Fibroblast of lung (primary cell): ENCODE data around the gene DHRS9. TPM values are rescaled to one million over a fixed set of nuclear protein-coding genes. Genes with fewer than 3 reads are reported as not detected.
A peak's percentile ranks its signal among the peaks of the same experiment; 100 is the strongest.

Source experiments
- DNase-seq, 2 donors: peaks; one replicate each; pipeline versions ENCODE4 v3.0.0 to v3.0.0-alpha.2; 2010; ENCODE audit warnings: low read depth in 2 of 2
- H2AFZ ChIP-seq: 2 replicates; pipeline ENCODE4 v1.5.1; 2012; ENCODE audit warnings: low read length, control low read depth, inconsistent platforms
- H3K27ac ChIP-seq: 2 replicates; pipeline ENCODE4 v1.5.1; 2011; ENCODE audit warnings: low read length, control low read depth; ENCODE audit not compliant: insufficient read depth
- H3K27me3 ChIP-seq: 2 replicates; pipeline ENCODE4 v1.5.1; 2011; ENCODE audit warnings: mild to moderate bottlenecking, low read length; ENCODE audit not compliant: control insufficient read depth, insufficient read depth
- H3K36me3 ChIP-seq: 2 replicates; pipeline ENCODE4 v1.5.1; 2011; ENCODE audit warnings: low read length; ENCODE audit not compliant: control insufficient read depth, insufficient read depth
- H3K4me1 ChIP-seq: 2 replicates; pipeline ENCODE4 v1.5.1; 2011; ENCODE audit warnings: low read length; ENCODE audit not compliant: control insufficient read depth, insufficient read depth; ENCODE audit errors: extremely low read depth
- H3K4me2 ChIP-seq: 2 replicates; pipeline ENCODE4 v1.5.1; 2011; ENCODE audit warnings: low read length, control low read depth; ENCODE audit not compliant: insufficient read depth; ENCODE audit errors: extremely low read depth
- H3K4me3 ChIP-seq, 4 experiments: fragments of 200-600 bp in 1 of 4; sonication (generic) in 1 of 4; replicated peaks in 1 of 4; 2 replicates each; pipeline ENCODE4 v1.5.1; 2011 to 2016; ENCODE audit warnings: low read length in 4 of 4, low read depth in 3 of 4, mild to moderate bottlenecking in 3 of 4, control low read depth in 2 of 4, inconsistent platforms in 1 of 4, mixed read lengths in 1 of 4; ENCODE audit not compliant: insufficient read depth in 1 of 4; ENCODE audit errors: control extremely low read depth in 1 of 4
- H3K79me2 ChIP-seq: 2 replicates; pipeline ENCODE4 v1.5.1; 2012; ENCODE audit warnings: mild to moderate bottlenecking, low read length, inconsistent platforms; ENCODE audit not compliant: control insufficient read depth, insufficient read depth
- H3K9ac ChIP-seq: 2 replicates; pipeline ENCODE4 v1.5.1; 2011; ENCODE audit warnings: mild to moderate bottlenecking, low read length, control low read depth; ENCODE audit not compliant: insufficient read depth
- H3K9me3 ChIP-seq: 2 replicates; pipeline ENCODE4 v1.5.1; 2012; ENCODE audit warnings: low read depth, low read length; ENCODE audit not compliant: control insufficient read depth, insufficient read depth
- H4K20me1 ChIP-seq: 2 replicates; pipeline ENCODE4 v1.5.1; 2011; ENCODE audit warnings: low read length; ENCODE audit not compliant: control insufficient read depth, insufficient read depth; ENCODE audit errors: extremely low read depth
- EZH2 ChIP-seq: IDR thresholded peaks from 2 replicates; pipeline ENCODE4 v1.5.1; 2012; ENCODE audit warnings: low read length, control low read depth, mild to moderate bottlenecking; ENCODE audit errors: missing control alignments
- polyA plus RNA-seq, 2 donors: library from polyadenylated mRNA; depleted of rRNA in 1 of 2; stranded (reverse) in 1 of 2; unstranded in 1 of 2; fragments of >200 nt; gene quantifications; 2 replicates each; pipeline ENCODE4 v1.2.1, GENCODE V29; 2011 to 2012; ENCODE audit warnings: missing spikeins in 1 of 2
- total RNA-seq: library from RNA; depleted of rRNA; stranded (reverse); fragments of >200 nt; gene quantifications from 2 replicates; pipeline ENCODE4 v1.2.1, GENCODE V29; 2014
- TF ChIP-seq, protein P1 (sequence below), 2 donors: IDR thresholded peaks in 1 of 2; conservative IDR thresholded peaks in 1 of 2; 1 replicate in 1 of 2; 2 replicates in 1 of 2; pipeline ENCODE4 v1.5.1; 2011 to 2012; ENCODE audit warnings: low read length in 2 of 2, control low read depth in 1 of 2, inconsistent platforms in 1 of 2, low read depth in 1 of 2, mild to moderate bottlenecking in 1 of 2

DHRS9 gene
- total and polyA plus RNA-seq, 2 donors (not counting 1 experiment from before 2014, with no cell fraction given), result not detected

DNA sequence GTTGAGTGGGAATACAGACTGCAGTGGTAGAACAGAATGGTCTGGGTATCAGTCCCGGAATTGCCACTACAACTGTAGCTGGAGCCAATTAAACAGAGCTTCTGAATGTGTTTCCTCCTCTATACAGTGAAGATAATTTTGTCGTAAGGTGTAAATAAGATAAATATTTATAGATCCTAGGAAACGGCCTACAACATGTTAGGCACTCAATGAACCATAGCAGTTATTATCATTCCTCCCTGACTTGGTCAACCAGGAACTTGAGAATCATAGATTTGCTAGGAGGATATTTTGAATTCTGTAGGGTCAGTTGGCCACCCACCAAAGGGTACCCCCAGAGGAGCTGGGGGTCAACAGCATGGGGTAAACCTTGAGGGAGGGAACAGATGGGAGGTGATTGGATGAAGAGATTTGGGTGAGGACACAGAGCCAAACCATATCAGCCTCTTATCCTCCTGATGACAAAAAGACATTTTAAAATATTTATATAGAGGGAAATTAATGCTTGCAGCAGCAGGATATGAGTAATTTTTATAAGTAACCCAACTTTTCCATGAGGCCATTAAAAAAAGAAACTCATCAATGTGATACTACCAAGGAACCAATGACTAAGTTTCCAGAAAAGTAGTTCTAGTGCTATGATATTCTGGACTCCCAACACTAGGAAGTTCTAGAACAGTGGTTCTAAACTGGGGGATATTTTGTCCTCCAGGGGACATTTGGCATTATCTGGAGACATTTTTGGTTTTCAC lies 4.0 kb downstream of the DHRS9 start:
- no peak overlapping the region for H3K4me3 ChIP-seq
- H4K20me1 ChIP-seq, result no peaks in the 10 kb centered on the region
- H3K36me3 ChIP-seq, result no peaks in the 10 kb centered on the region
- peak in 1 of 2 donors; percentile 34 for DNase-seq
- no peak overlapping the region for H3K9ac ChIP-seq
- H3K9me3 ChIP-seq, result no peaks in the 10 kb centered on the region
- no peak for TF ChIP-seq EZH2
- TF ChIP-seq, protein P1, sequence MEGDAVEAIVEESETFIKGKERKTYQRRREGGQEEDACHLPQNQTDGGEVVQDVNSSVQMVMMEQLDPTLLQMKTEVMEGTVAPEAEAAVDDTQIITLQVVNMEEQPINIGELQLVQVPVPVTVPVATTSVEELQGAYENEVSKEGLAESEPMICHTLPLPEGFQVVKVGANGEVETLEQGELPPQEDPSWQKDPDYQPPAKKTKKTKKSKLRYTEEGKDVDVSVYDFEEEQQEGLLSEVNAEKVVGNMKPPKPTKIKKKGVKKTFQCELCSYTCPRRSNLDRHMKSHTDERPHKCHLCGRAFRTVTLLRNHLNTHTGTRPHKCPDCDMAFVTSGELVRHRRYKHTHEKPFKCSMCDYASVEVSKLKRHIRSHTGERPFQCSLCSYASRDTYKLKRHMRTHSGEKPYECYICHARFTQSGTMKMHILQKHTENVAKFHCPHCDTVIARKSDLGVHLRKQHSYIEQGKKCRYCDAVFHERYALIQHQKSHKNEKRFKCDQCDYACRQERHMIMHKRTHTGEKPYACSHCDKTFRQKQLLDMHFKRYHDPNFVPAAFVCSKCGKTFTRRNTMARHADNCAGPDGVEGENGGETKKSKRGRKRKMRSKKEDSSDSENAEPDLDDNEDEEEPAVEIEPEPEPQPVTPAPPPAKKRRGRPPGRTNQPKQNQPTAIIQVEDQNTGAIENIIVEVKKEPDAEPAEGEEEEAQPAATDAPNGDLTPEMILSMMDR (conservative IDR thresholded peaks at IDR 0.05 in 1 of 2, IDR thresholded peaks at IDR 0.05 in 1 of 2; ENCODE audit: low read depth in 1 of 2, low read length in 2 of 2), result no peak
- H3K4me1 ChIP-seq, result no peaks in the 10 kb centered on the region
- no peak overlapping the region for H3K27ac ChIP-seq
- no peak overlapping the region for H3K4me2 ChIP-seq
- no peaks in the 10 kb centered on the region for H3K79me2 ChIP-seq
- H2AFZ ChIP-seq, result no peak overlapping the region
- H3K27me3 ChIP-seq, result no peaks in the 10 kb centered on the region

DNA sequence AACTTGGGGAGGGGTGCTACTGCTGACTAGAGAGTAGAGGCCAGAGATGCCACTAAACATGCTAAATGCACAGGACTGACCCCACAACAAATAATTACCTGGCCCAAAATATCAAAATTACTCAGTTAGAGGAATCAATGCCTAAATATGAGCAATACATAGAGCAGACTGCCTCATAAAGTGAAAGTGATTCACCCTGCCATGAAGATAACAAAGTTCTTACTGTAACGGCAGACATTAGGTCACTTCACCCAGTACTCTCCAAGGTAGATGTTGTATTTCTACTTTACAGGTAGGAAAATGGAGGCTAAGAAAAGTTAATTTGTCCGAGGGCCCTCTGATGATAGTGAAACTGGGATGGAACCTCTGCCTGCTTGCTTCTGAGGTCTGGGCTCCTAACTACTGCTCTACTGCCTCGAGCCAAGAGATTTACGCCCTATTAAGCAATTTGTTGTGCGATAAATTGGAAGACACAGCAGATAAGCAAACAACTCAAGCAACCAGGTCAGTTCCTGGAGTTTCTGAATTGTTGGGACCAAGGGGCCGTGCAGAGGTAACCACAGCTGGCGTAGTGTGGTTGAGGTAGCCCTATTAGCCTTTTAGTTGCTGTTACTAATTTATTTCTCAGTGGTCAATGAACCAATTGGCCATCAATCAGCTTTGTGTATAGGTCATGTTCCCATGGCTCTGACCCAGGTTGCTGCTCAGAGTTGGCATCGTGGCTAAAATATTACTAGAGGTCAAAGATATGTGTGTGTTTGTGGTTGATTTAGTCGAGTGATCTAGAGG lies 4.8 kb downstream of the DHRS9 start:
- no peak for TF ChIP-seq EZH2
- TF ChIP-seq, protein P1 (conservative IDR thresholded peaks at IDR 0.05 in 1 of 2, IDR thresholded peaks at IDR 0.05 in 1 of 2; ENCODE audit: low read depth in 1 of 2, low read length in 2 of 2), result no peak
- Histone ChIP-seq H3K4me2 (no peak overlapping the region), H3K27ac (no peak overlapping the region), H3K27me3 (no peaks in the 10 kb centered on the region), H3K9ac (no peak overlapping the region), H3K36me3 (no peaks in the 10 kb centered on the region), H3K79me2 (no peaks in the 10 kb centered on the region), H4K20me1 (no peaks in the 10 kb centered on the region), H2AFZ (no peak overlapping the region), H3K4me3 (no peak overlapping the region), H3K4me1 (no peaks in the 10 kb centered on the region), H3K9me3 (no peaks in the 10 kb centered on the region)
- peak in 1 of 2 donors; percentile 88 for DNase-seq

DNA sequence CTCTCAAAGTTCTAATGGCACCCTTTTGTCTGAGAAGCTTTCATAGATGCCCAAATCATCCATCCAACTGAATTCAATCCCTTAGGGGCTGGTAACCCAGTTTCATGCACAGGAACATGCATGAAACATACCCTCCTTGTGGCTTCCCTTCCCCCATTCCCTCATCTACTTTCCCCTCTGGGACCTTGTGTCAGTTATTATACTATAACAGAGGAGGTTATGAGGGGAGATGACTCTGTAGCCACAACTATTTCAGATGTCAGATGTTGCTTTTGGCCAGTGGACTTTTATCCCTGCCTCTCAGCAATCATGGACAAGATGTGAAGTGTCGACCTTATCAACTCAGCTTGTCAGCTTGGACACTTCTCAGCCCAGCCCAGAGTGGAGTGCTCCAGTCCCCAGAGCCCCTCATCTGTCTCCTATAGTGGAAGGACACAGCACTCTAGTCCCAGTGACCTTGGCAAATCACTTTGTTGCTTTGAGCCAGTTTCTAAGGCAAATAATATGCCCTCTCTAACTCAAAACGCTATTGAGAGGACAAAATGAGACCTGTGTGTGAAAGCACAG lies 8.4 kb downstream of the DHRS9 start:
- Histone ChIP-seq H3K27ac (no peak overlapping the region), H3K4me2 (no peak overlapping the region), H3K36me3 (no peaks in the 10 kb centered on the region)

More for the DNA sequence above, 8.4 kb downstream of the DHRS9 start:
- no peak for DNase-seq
- no peaks in the 10 kb centered on the region for H3K9me3 ChIP-seq
- H2AFZ ChIP-seq, result no peak overlapping the region
- H3K27me3 ChIP-seq, result no peaks in the 10 kb centered on the region
- no peaks in the 10 kb centered on the region for H3K4me1 ChIP-seq
- no peaks in the 10 kb centered on the region for H4K20me1 ChIP-seq
- no peak overlapping the region for H3K4me3 ChIP-seq
- H3K9ac ChIP-seq, result no peak overlapping the region
- no peak for TF ChIP-seq EZH2
- TF ChIP-seq, protein P1 (conservative IDR thresholded peaks at IDR 0.05 in 1 of 2, IDR thresholded peaks at IDR 0.05 in 1 of 2; ENCODE audit: low read depth in 1 of 2, low read length in 2 of 2), result no peak
- no peaks in the 10 kb centered on the region for H3K79me2 ChIP-seq
